ENCODE measurements around the gene PRRC2B. TPM values are rescaled to one million over a fixed set of nuclear protein-coding genes. Genes with fewer than 3 reads are reported as not detected.

PRRC2B gene
- total RNA-seq, 1 donor, result 69.7 TPM

- no peak for DNase-seq (ENCODE audit: low read depth)
- H3K4me3 ChIP-seq (ENCODE audit: low read depth, low read length), result peak overlapping the region; percentile 80
- TF ChIP-seq, protein P1, sequence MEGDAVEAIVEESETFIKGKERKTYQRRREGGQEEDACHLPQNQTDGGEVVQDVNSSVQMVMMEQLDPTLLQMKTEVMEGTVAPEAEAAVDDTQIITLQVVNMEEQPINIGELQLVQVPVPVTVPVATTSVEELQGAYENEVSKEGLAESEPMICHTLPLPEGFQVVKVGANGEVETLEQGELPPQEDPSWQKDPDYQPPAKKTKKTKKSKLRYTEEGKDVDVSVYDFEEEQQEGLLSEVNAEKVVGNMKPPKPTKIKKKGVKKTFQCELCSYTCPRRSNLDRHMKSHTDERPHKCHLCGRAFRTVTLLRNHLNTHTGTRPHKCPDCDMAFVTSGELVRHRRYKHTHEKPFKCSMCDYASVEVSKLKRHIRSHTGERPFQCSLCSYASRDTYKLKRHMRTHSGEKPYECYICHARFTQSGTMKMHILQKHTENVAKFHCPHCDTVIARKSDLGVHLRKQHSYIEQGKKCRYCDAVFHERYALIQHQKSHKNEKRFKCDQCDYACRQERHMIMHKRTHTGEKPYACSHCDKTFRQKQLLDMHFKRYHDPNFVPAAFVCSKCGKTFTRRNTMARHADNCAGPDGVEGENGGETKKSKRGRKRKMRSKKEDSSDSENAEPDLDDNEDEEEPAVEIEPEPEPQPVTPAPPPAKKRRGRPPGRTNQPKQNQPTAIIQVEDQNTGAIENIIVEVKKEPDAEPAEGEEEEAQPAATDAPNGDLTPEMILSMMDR (IDR thresholded peaks at IDR 0.05; ENCODE audit: insufficient read depth, low read length), result no peak
Observed at GRCh38 chr9:131529597-131530545, 136.0 kb downstream of the PRRC2B start.

DNA sequence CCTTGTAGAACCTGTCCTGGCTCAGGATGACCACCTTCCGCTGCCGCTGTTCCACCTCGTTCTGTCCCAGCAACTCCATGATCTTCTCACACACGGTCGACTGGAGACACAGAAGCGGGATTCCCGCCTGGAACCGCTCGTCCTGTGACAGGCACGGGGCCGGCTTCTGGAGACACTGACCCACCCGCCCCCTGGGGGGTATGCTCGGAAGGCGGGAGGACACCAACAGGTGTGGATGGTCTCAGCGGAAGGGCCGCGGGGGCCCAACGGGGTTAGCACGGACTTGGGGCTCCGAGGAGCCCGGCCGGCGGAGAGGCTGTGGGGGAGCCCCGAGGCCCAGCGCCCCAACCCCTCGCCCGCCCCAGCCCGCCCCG, 136.6 kb downstream of the PRRC2B start:
- peak; percentile 10 for DNase-seq (ENCODE audit: low read depth)
- peak overlapping the region; percentile 80 for H3K4me3 ChIP-seq (ENCODE audit: low read depth, low read length)
- TF ChIP-seq, protein P1 (IDR thresholded peaks at IDR 0.05; ENCODE audit: insufficient read depth, low read length), result no peak

GRCh38 chr9:131530920-131531832, 137.3 kb downstream of the PRRC2B start, which contains the start of gene UCK1:
UCK1 (minus strand) TSS chr9:131531263; CDS start chr9:131531174, 89 bp downstream.
- DNase-seq (ENCODE audit: low read depth), result peak; percentile 70
- TF ChIP-seq, protein P1 (IDR thresholded peaks at IDR 0.05; ENCODE audit: insufficient read depth, low read length), result no peak
- peak within 1 kb of the TSS; percentile 80 for H3K4me3 ChIP-seq (ENCODE audit: low read depth, low read length)

GRCh38 chr9:131534721-131535237, 140.9 kb downstream of the PRRC2B start:
- no peak for DNase-seq (ENCODE audit: low read depth)
- no peak overlapping the region for H3K4me3 ChIP-seq (ENCODE audit: low read depth, low read length)
- TF ChIP-seq, protein P1 (IDR thresholded peaks at IDR 0.05; ENCODE audit: insufficient read depth, low read length), result no peak

DNA sequence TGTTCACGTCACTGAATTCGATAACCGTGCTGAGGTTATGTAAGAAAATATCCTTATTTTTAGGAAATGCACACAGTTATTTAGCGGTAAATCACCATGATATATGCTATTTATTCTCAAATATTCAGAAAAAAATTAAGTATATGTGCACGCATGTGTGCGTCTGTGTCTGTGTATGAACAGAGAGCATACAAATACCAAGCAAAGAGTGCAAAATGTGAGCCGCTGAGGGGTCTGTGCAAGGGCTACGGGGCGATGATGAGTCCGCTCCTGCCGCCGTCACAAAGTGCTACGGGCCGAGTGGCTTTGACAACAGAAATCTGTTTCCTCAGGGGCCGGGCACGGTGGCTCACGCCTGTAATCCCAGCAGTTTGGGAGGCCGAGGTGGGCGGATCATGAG, 144.1 kb downstream of the PRRC2B start:
- TF ChIP-seq, protein P1 (IDR thresholded peaks at IDR 0.05; ENCODE audit: insufficient read depth, low read length), result no peak
- no peak for DNase-seq (ENCODE audit: low read depth)
- H3K4me3 ChIP-seq (ENCODE audit: low read depth, low read length), result no peak overlapping the region

GRCh38 chr9:131539223-131539923, 145.5 kb downstream of the PRRC2B start:
- TF ChIP-seq, protein P1 (IDR thresholded peaks at IDR 0.05; ENCODE audit: insufficient read depth, low read length), result no peak
- no peak for DNase-seq (ENCODE audit: low read depth)

More at GRCh38 chr9:131539223-131539923, 145.5 kb downstream of the PRRC2B start:
- H3K4me3 ChIP-seq (ENCODE audit: low read depth, low read length), result no peak overlapping the region
